ENCODE results near the gene CIROP. TPM values are rescaled to one million over a fixed set of nuclear protein-coding genes. Genes with fewer than 3 reads are reported as not detected.

The CIROP gene
- total RNA-seq, 2 experiments from 2014 or later = not detected

DNA sequence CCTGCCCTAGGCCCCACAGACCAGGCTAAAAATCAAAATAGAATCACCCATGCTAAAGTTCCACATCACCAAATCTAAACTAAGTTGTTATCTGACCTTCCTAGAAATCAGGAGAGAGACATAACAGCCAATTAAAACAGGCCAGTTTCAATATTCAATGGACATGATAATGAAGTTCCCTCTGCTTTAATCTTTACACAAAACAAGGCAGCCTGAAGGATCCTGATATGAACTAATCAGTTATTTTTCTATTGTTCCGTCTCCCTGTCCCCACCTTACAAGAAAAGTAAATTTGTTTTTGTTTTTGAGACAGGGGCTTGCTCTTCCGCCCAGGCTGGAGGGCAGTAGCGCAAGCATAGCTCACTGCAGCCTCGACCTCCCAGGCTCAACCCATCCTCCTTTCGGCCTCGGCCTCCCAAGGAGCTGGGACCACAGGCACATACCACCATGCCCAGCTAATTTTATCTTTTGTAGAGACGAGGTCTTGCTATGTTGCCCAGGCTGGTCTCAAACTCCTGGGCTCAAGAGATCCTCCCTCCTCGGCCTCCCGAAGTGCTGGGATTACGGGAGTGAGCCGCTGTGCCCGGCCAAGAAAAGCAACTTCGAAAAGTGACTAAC, 19.7 kb upstream of the CIROP start:
- Mint-ChIP-seq H3K27ac (peak overlapping the region; percentile 31), H3K4me3 (no peak overlapping the region), H3K27me3 (no peaks in the 10 kb centered on the region), H3K36me3 (ENCODE audit: low read depth) (no peaks in the 10 kb centered on the region), H3K9me3 (no peaks in the 10 kb centered on the region), H3K4me1 (ENCODE audit: low read depth) (peaks cover 31% of the 10 kb centered on the region)
- H3K27me3 ChIP-seq (ENCODE audit: control insufficient read depth in 1 of 2, insufficient read depth in 2 of 2, low read length in 2 of 2) = no peaks in the 10 kb centered on the region
- peaks cover 27% of the 10 kb centered on the region for H3K4me1 ChIP-seq (ENCODE audit: insufficient read depth, low read length)
- H3K4me3 ChIP-seq (ENCODE audit: low read length) = no peak overlapping the region
- DNase-seq (no peak), ATAC-seq (ENCODE audit: poor library complexity) (no peak)
- ChIA-PET POLR2A (no interaction called here), CTCF (interaction anchor here (0.9 kb wide), 1 partner anchor 56 kb away, joined by 3 read pairs; no protein-coding TSS in a partner anchor)
- TF ChIP-seq, protein P1, sequence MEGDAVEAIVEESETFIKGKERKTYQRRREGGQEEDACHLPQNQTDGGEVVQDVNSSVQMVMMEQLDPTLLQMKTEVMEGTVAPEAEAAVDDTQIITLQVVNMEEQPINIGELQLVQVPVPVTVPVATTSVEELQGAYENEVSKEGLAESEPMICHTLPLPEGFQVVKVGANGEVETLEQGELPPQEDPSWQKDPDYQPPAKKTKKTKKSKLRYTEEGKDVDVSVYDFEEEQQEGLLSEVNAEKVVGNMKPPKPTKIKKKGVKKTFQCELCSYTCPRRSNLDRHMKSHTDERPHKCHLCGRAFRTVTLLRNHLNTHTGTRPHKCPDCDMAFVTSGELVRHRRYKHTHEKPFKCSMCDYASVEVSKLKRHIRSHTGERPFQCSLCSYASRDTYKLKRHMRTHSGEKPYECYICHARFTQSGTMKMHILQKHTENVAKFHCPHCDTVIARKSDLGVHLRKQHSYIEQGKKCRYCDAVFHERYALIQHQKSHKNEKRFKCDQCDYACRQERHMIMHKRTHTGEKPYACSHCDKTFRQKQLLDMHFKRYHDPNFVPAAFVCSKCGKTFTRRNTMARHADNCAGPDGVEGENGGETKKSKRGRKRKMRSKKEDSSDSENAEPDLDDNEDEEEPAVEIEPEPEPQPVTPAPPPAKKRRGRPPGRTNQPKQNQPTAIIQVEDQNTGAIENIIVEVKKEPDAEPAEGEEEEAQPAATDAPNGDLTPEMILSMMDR (IDR thresholded peaks at IDR 0.05) = no peak
- intact Hi-C loops (cut with DNase I, micrococcal nuclease) = loop anchor here (5.0 kb wide), 2 partner anchors 173 to 178 kb away; partner anchors contain the start of gene PPP1R3E (in 1 of the 2)
- H3K27ac ChIP-seq (ENCODE audit: low read depth in 1 of 2, low read length in 2 of 2) = no peak overlapping the region
- H3K9me3 ChIP-seq (ENCODE audit: control insufficient read depth in 1 of 2, insufficient read depth in 1 of 2, low read length in 2 of 2) = no peaks in the 10 kb centered on the region
- H3K36me3 ChIP-seq (ENCODE audit: insufficient read depth, low read length) = no peaks in the 10 kb centered on the region

DNA sequence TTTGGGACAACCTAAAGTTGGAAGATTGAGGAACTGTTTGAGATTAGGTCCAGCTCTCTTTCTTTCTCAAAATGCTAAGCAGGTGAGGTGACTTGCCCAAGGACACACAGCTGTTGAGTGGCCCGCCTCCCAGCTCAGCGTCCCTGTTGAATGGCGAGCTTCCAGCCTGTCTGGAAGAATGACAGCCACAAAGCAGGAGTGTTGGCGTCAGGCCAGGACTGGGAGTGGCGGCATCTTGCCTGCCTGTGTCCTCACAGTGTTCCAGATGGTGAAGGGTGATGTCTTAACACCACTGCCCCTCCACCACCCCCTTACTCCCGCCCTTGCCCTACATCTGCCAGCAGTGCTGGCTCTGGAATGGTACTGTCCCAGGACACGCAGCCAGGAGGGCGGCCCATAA, 18.6 kb upstream of the CIROP start:
- intact Hi-C loops (cut with DNase I, micrococcal nuclease) = loop anchor here (5.0 kb wide), 2 partner anchors 174 to 179 kb away; partner anchors contain the start of gene PPP1R3E (in 1 of the 2)
- H3K27me3 Mint-ChIP-seq = no peaks in the 10 kb centered on the region
- H3K27ac Mint-ChIP-seq = no peak overlapping the region

DNA sequence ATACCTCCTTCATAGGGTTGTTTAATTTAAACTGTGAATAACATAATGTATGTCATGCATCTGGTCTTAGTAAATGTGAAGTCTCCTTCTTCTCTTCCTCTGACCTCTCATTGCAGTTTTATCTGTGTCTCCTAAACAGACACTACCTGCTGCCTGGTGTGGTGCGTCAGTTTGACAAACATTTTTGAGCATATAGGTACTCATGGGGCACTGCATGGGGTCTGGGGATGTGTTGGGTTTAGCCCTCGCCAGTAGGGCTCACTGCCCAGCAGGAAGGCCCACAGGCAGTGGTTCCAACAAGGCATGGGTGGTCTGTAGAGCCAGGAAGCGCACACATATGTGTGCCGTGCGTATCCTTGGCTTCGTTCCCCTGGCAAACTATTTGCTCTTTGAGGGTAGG, 17.3 kb upstream of the CIROP start:
- Mint-ChIP-seq H3K4me3 (no peak overlapping the region), H3K27ac (no peak overlapping the region), H3K36me3 (ENCODE audit: low read depth) (no peaks in the 10 kb centered on the region), H3K27me3 (no peaks in the 10 kb centered on the region), H3K9me3 (no peaks in the 10 kb centered on the region), H3K4me1 (ENCODE audit: low read depth) (peaks cover 48% of the 10 kb centered on the region)
- POLR2A ChIA-PET = interaction anchor here (0.7 to 6.1 kb wide), 3 partner anchors 26 to 199 kb away, joined by 3 to 135 read pairs (median 30); partner anchors contain the start of genes ACIN1, C14orf119, PABPN1 and PPP1R3E
- intact Hi-C loops (cut with DNase I, micrococcal nuclease) = loop anchor here (5.0 kb wide), 2 partner anchors 175 to 180 kb away; partner anchors contain the start of gene PPP1R3E (in 1 of the 2)
- ATAC-seq (ENCODE audit: poor library complexity) (no peak), DNase-seq (no peak)
- TF ChIP-seq, protein P1 (IDR thresholded peaks at IDR 0.05) = no peak
- Histone ChIP-seq H3K4me3 (ENCODE audit: low read length) (no peak overlapping the region), H3K36me3 (ENCODE audit: insufficient read depth, low read length) (no peaks in the 10 kb centered on the region), H3K4me1 (ENCODE audit: insufficient read depth, low read length) (peaks cover 48% of the 10 kb centered on the region), H3K9me3 (ENCODE audit: control insufficient read depth in 1 of 2, insufficient read depth in 1 of 2, low read length in 2 of 2) (no peaks in the 10 kb centered on the region), H3K27ac (ENCODE audit: low read depth in 1 of 2, low read length in 2 of 2) (no peak overlapping the region), H3K27me3 (ENCODE audit: control insufficient read depth in 1 of 2, insufficient read depth in 2 of 2, low read length in 2 of 2) (no peaks in the 10 kb centered on the region)
- CTCF ChIA-PET = interaction anchor here (1.0 to 2.9 kb wide), 5 partner anchors 27 to 64 kb away, joined by 3 to 32 read pairs (median 9); partner anchors contain the start of genes ACIN1, C14orf119 and SLC7A8

More for the DNA sequence above, 18.6 kb upstream of the CIROP start:
- no peak for ATAC-seq (ENCODE audit: poor library complexity)
- TF ChIP-seq, protein P1 (IDR thresholded peaks at IDR 0.05) = no peak
- Histone ChIP-seq H3K4me3 (ENCODE audit: low read length) (no peak overlapping the region), H3K36me3 (ENCODE audit: insufficient read depth, low read length) (no peaks in the 10 kb centered on the region), H3K9me3 (ENCODE audit: control insufficient read depth in 1 of 2, insufficient read depth in 1 of 2, low read length in 2 of 2) (no peaks in the 10 kb centered on the region), H3K27ac (ENCODE audit: low read depth in 1 of 2, low read length in 2 of 2) (no peak overlapping the region), H3K27me3 (ENCODE audit: control insufficient read depth in 1 of 2, insufficient read depth in 2 of 2, low read length in 2 of 2) (no peaks in the 10 kb centered on the region), H3K4me1 (ENCODE audit: insufficient read depth, low read length) (peaks cover 37% of the 10 kb centered on the region)
- Mint-ChIP-seq H3K4me3 (no peak overlapping the region), H3K36me3 (ENCODE audit: low read depth) (no peaks in the 10 kb centered on the region), H3K4me1 (ENCODE audit: low read depth) (peaks cover 41% of the 10 kb centered on the region), H3K9me3 (no peaks in the 10 kb centered on the region)
- ChIA-PET POLR2A (no interaction called here), CTCF (interaction anchor here (1.3 kb wide), 1 partner anchor 55 kb away, joined by 4 read pairs; no protein-coding TSS in a partner anchor)
- no peak for DNase-seq

Data from CD4-positive, alpha-beta T cell (primary cell).